Measurements from ENCODE around the gene CNOT1.

DNA sequence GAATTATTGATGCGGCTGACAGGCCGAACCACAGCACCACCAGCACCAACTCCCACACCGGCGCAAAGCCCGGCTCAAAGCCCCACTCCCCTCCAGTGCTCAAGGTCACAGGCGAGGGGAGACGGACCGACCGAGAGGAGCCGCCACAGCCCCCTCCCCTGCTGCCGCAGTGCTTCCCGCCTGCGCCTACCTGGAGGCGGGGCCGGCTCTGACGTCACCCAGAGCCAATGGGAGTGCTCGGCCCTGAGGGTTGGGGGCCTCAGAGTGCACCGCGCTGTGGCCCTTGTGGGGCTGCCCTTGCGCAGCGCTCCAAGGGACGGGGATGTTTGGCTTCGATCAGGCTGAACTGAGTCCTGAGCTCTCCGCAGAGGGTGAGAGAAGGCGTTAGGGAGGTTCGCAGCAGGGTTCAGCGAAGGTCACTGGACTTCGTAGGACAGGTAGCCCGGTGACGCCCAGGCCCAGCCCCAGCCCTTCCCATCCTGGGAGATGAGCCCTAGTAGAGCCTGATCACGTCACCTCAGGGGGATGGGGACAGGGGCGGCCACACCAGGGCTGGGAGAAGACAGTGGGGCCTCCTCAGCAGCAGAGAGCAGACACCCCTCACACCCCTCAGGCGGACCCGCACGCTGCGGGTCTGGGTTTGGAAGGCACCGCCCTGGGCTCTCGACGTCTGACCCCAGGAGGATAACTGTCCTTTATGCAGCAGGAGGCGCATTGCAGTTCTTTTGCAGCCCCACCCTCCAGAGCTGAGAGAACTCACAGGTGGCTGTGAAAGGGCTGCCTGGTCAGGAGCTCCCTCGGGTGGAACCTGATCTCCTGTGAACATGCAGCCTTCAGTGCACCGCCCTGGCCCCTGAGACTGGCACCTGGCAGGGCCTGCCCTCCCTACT lies 128.1 kb downstream of the CNOT1 start:
- TF ChIP-seq, protein P1, sequence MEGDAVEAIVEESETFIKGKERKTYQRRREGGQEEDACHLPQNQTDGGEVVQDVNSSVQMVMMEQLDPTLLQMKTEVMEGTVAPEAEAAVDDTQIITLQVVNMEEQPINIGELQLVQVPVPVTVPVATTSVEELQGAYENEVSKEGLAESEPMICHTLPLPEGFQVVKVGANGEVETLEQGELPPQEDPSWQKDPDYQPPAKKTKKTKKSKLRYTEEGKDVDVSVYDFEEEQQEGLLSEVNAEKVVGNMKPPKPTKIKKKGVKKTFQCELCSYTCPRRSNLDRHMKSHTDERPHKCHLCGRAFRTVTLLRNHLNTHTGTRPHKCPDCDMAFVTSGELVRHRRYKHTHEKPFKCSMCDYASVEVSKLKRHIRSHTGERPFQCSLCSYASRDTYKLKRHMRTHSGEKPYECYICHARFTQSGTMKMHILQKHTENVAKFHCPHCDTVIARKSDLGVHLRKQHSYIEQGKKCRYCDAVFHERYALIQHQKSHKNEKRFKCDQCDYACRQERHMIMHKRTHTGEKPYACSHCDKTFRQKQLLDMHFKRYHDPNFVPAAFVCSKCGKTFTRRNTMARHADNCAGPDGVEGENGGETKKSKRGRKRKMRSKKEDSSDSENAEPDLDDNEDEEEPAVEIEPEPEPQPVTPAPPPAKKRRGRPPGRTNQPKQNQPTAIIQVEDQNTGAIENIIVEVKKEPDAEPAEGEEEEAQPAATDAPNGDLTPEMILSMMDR (IDR thresholded peaks at IDR 0.05) = no peak
- TF ChIP-seq POLR2A (IDR thresholded peaks at IDR 0.05) = no peak

Measured in adrenal gland (tissue), 5 donors.